HG03439 (cell line): Measurements from ENCODE around the gene TRMT61A.

Experiments used
- ATAC-seq: cut with Tn5 transposase; IDR thresholded peaks from one replicate; pipeline ENCODE4 v1.9.1; 2021; ENCODE audit warnings: mild to moderate bottlenecking, moderate library complexity; ENCODE audit not compliant: unreplicated experiment

TRMT61A gene

GRCh38 chr14:103528587-103529382, at the start of gene TRMT61A:
Gene TRMT61A (plus strand): TSS chr14:103529196. CDS start chr14:103529979, 783 bp downstream.
- ATAC-seq: peak; percentile 48

GRCh38 chr14:103480595-103480994, 48.4 kb upstream of the TRMT61A start:
- ATAC-seq: no peak

- no peak for ATAC-seq
These were observed 45.4 kb upstream of the TRMT61A start for GRCh38 chr14:103483600-103483999.

GRCh38 chr14:103485504-103485903, 43.5 kb upstream of the TRMT61A start:
- ATAC-seq: no peak

- no peak for ATAC-seq
These were observed 40.9 kb upstream of the TRMT61A start for GRCh38 chr14:103488071-103488470.

- ATAC-seq: no peak
These were observed 40.0 kb upstream of the TRMT61A start for GRCh38 chr14:103488960-103489359.

- no peak for ATAC-seq
These were observed 39.4 kb upstream of the TRMT61A start for GRCh38 chr14:103489621-103490020.

- ATAC-seq: no peak
These were observed 37.3 kb upstream of the TRMT61A start for GRCh38 chr14:103491691-103492090.

- no peak for ATAC-seq
These were observed 36.7 kb upstream of the TRMT61A start for GRCh38 chr14:103492156-103492925.

GRCh38 chr14:103495854-103496253, 33.1 kb upstream of the TRMT61A start:
- no peak for ATAC-seq

GRCh38 chr14:103496776-103497175, 32.2 kb upstream of the TRMT61A start:
- ATAC-seq: no peak

GRCh38 chr14:103499709-103500108, 29.3 kb upstream of the TRMT61A start:
- no peak for ATAC-seq

- ATAC-seq: peak; percentile 54
These were observed 28.6 kb upstream of the TRMT61A start for GRCh38 chr14:103500148-103500990.

- no peak for ATAC-seq
These were observed 27.7 kb upstream of the TRMT61A start for GRCh38 chr14:103501041-103501870.

- no peak for ATAC-seq
These were observed 26.9 kb upstream of the TRMT61A start for GRCh38 chr14:103501921-103502669.

GRCh38 chr14:103502877-103503276, 26.1 kb upstream of the TRMT61A start:
- no peak for ATAC-seq

GRCh38 chr14:103503296-103503695, 25.7 kb upstream of the TRMT61A start:
- ATAC-seq: no peak

GRCh38 chr14:103504991-103505565, 23.9 kb upstream of the TRMT61A start:
- no peak for ATAC-seq

GRCh38 chr14:103507751-103508150, 21.2 kb upstream of the TRMT61A start:
- ATAC-seq: no peak
